Skeletal muscle satellite cell (primary cell): ENCODE data around the gene ZNF184.

ENCODE experiments used
- H3K27me3 ChIP-seq: 2 replicates; pipeline ENCODE4 v1.7.0; 2013; ENCODE audit warnings: low read length; ENCODE audit not compliant: control insufficient read depth, insufficient read depth
- H3K36me3 ChIP-seq: 2 replicates; pipeline ENCODE4 v1.7.0; 2013; ENCODE audit warnings: mild to moderate bottlenecking, control low read depth, low read length; ENCODE audit not compliant: insufficient read depth
- H3K4me1 ChIP-seq: 2 replicates; pipeline ENCODE4 v1.7.0; 2013; ENCODE audit warnings: low read length; ENCODE audit not compliant: control insufficient read depth, insufficient read depth
- H3K4me2 ChIP-seq: 2 replicates; pipeline ENCODE4 v1.7.0; 2013; ENCODE audit warnings: mild to moderate bottlenecking, low read length
- H3K4me3 ChIP-seq: 2 replicates; pipeline ENCODE4 v1.7.0; 2013; ENCODE audit warnings: low read length
- H3K9ac ChIP-seq: 2 replicates; pipeline ENCODE4 v1.7.0; 2013; ENCODE audit warnings: mild to moderate bottlenecking, low read depth, low read length, moderate library complexity
- H3K9me3 ChIP-seq: replicated peaks from 2 replicates; pipeline ENCODE4 v1.7.0; 2013; ENCODE audit warnings: mild to moderate bottlenecking, control low read depth, low read length

The ZNF184 gene

GRCh38 chr6:27477318-27478013 is 4.6 kb upstream of the ZNF184 start:
- Histone ChIP-seq H3K4me3 (no peak overlapping the region), H3K36me3 (no peaks in the 10 kb centered on the region), H3K9ac (no peak overlapping the region), H3K4me1 (peaks cover 9% of the 10 kb centered on the region), H3K4me2 (peak overlapping the region; percentile 86), H3K9me3 (no peaks in the 10 kb centered on the region), H3K27me3 (no peaks in the 10 kb centered on the region)

- no peaks in the 10 kb centered on the region for H3K9me3 ChIP-seq
- no peak overlapping the region for H3K9ac ChIP-seq
- no peaks in the 10 kb centered on the region for H3K36me3 ChIP-seq
- no peak overlapping the region for H3K4me2 ChIP-seq
- H3K27me3 ChIP-seq: no peaks in the 10 kb centered on the region
- no peak overlapping the region for H3K4me3 ChIP-seq
- peaks cover 12% of the 10 kb centered on the region for H3K4me1 ChIP-seq
These were observed 3.2 kb upstream of the ZNF184 start for GRCh38 chr6:27476090-27476489.

DNA sequence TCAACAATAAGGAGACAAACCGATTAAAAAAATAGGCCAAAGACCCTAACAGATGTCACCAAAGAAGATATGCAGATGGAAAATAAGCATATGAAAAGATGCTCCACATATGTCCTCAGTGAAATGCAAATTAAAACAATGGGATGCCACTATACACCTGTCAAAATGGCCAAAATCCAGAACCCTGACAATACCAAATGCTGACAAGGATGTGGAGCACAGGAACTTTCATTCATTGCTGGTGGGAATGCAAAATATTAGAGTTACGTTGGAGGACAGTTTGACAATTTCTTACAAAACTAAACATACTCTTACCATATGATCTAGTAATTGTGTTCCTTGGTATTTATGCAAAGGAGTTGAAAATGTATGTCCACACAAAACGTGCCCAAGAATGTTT is 1.8 kb upstream of the ZNF184 start:
- Histone ChIP-seq H3K27me3 (no peaks in the 10 kb centered on the region), H3K9ac (no peak overlapping the region), H3K36me3 (no peaks in the 10 kb centered on the region), H3K4me1 (peaks cover 14% of the 10 kb centered on the region), H3K9me3 (no peaks in the 10 kb centered on the region), H3K4me3 (no peak overlapping the region), H3K4me2 (no peak overlapping the region)

GRCh38 chr6:27474172-27474465 is 1.2 kb upstream of the ZNF184 start:
- Histone ChIP-seq H3K4me1 (peaks cover 14% of the 10 kb centered on the region), H3K9me3 (no peaks in the 10 kb centered on the region), H3K36me3 (no peaks in the 10 kb centered on the region), H3K9ac (no peak overlapping the region), H3K27me3 (no peaks in the 10 kb centered on the region), H3K4me3 (peak overlapping the region; percentile 84), H3K4me2 (no peak overlapping the region)

- H3K9ac ChIP-seq: peak overlapping the region; percentile 79
- no peaks in the 10 kb centered on the region for H3K9me3 ChIP-seq
- peaks cover 7% of the 10 kb centered on the region for H3K36me3 ChIP-seq
- H3K27me3 ChIP-seq: no peaks in the 10 kb centered on the region
- H3K4me1 ChIP-seq: peaks cover 11% of the 10 kb centered on the region
- peak overlapping the region; percentile 84 for H3K4me3 ChIP-seq
- H3K4me2 ChIP-seq: peak overlapping the region; percentile 86
These were observed 706 bp downstream of the ZNF184 start for GRCh38 chr6:27472182-27472616.

DNA sequence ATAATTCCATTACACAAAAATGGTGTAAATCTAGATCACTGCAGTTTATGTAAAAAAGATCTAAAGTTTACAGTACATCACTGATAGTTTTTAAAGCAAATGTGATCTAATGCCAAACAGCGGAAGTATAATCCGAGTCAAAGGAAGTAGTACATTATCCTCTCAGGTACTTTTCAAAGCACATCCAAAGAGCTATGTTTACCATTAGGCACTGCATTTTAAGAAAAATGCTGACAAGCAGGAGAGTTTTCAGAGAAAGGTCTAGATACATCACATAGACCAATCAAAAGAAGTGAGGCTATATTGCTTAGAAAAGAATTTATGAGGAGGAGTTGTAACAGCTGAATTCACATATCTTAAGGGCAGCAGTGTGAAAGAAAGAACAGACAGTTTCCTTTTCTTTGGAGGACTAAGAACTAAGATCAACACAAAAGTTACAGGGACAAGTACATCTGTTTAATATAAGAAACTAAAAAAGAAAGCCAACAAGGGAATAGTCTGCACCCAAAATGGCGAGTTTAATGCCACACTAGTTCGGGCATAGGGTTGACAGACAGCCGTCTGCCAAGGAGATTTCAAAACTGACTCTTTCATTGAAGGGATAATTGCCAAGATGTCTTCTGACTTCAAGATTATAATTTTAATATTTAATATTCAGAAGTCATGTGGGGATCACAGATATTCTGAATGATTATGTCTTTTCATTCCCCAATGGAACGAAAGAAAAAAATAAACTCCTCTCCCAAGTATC is 1.4 kb downstream of the ZNF184 start:
- peak overlapping the region; percentile 86 for H3K4me2 ChIP-seq
- peak overlapping the region; percentile 84 for H3K4me3 ChIP-seq
- H3K9ac ChIP-seq: peak overlapping the region; percentile 79
- H3K36me3 ChIP-seq: peaks cover 13% of the 10 kb centered on the region
- no peaks in the 10 kb centered on the region for H3K27me3 ChIP-seq
- no peaks in the 10 kb centered on the region for H3K9me3 ChIP-seq
- H3K4me1 ChIP-seq: peaks cover 11% of the 10 kb centered on the region

GRCh38 chr6:27470023-27470422 is 2.9 kb downstream of the ZNF184 start:
- no peaks in the 10 kb centered on the region for H3K9me3 ChIP-seq
- H3K4me3 ChIP-seq: no peak overlapping the region
- no peak overlapping the region for H3K4me2 ChIP-seq
- H3K36me3 ChIP-seq: peaks cover 25% of the 10 kb centered on the region
- H3K4me1 ChIP-seq: peaks cover 11% of the 10 kb centered on the region
- H3K9ac ChIP-seq: no peak overlapping the region
- H3K27me3 ChIP-seq: no peaks in the 10 kb centered on the region

- Histone ChIP-seq H3K4me3 (no peak overlapping the region), H3K27me3 (no peaks in the 10 kb centered on the region), H3K4me1 (peaks cover 11% of the 10 kb centered on the region), H3K9ac (no peak overlapping the region), H3K9me3 (no peaks in the 10 kb centered on the region), H3K4me2 (no peak overlapping the region), H3K36me3 (peaks cover 32% of the 10 kb centered on the region)
These were observed 4.6 kb downstream of the ZNF184 start for GRCh38 chr6:27468334-27468733.

GRCh38 chr6:27452496-27452897 is 20.4 kb downstream of the ZNF184 start:
- Histone ChIP-seq H3K4me2 (no peak overlapping the region), H3K4me3 (no peak overlapping the region), H3K9ac (no peak overlapping the region), H3K9me3 (peaks cover 88% of the 10 kb centered on the region), H3K36me3 (peaks cover 77% of the 10 kb centered on the region), H3K4me1 (no peaks in the 10 kb centered on the region), H3K27me3 (no peaks in the 10 kb centered on the region)

DNA sequence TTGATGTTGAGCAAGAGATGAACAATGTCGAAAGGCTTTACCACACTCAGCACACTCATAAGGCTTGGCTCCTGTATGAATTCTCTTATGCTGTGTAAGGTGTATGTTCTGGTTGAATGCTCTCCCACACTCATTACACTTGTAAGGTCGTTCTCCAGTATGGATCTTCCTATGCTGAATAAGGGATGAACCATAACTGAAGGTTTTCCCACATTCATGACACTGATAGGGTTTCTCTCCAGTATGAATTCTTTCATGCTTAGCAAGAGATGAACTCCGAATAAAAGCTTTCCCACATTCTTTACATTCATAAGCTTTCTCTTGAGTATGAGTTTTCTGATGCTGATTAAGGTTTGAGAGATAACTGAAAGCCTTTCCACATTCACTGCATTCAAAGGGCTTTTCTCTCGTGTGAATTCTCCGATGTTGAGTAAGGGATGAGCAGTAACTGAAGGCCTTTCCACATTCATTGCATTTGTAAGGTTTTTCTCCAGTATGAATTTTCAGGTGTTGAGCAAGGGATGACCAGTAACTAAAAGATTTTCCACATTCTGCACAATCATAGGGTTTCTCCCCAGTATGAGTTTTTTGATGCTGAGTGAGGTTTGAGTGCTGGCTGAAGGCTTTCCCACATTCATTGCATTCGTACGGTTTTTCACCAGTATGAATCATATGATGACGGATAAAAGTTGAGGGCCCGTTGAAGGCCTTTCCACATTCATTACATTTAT is 21.1 kb downstream of the ZNF184 start:
- peaks cover 87% of the 10 kb centered on the region for H3K9me3 ChIP-seq
- no peak overlapping the region for H3K4me3 ChIP-seq
- H3K36me3 ChIP-seq: peaks cover 70% of the 10 kb centered on the region
- H3K27me3 ChIP-seq: no peaks in the 10 kb centered on the region
- H3K9ac ChIP-seq: no peak overlapping the region
- no peaks in the 10 kb centered on the region for H3K4me1 ChIP-seq
- H3K4me2 ChIP-seq: no peak overlapping the region

GRCh38 chr6:27448456-27448855 is 24.4 kb downstream of the ZNF184 start:
- Histone ChIP-seq H3K27me3 (no peaks in the 10 kb centered on the region), H3K4me2 (no peak overlapping the region), H3K9me3 (peaks cover 64% of the 10 kb centered on the region), H3K4me1 (no peaks in the 10 kb centered on the region), H3K36me3 (peaks cover 36% of the 10 kb centered on the region), H3K4me3 (no peak overlapping the region), H3K9ac (no peak overlapping the region)
